Measurements from ENCODE around the gene DNER.

DNA sequence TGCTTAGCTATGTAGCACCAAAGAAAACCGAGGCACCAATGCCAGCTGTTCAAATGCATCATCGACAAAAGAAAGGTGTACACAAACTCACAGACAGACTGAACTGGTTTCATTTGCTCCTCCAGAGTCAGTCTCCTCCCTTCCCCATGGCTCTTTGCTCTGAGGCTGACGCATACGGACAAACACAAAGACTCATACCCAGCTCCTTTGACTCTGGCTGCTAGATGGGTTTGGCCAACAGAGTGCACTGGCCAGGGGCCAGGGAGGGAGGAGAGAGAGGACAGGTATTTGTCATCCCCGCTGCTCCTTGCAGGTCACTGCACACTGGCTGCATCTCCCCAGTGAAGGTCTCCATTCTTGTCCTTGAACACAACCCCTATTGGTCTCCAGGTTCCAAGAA lies 40.7 kb downstream of the DNER start:
- TF ChIP-seq, protein P1, sequence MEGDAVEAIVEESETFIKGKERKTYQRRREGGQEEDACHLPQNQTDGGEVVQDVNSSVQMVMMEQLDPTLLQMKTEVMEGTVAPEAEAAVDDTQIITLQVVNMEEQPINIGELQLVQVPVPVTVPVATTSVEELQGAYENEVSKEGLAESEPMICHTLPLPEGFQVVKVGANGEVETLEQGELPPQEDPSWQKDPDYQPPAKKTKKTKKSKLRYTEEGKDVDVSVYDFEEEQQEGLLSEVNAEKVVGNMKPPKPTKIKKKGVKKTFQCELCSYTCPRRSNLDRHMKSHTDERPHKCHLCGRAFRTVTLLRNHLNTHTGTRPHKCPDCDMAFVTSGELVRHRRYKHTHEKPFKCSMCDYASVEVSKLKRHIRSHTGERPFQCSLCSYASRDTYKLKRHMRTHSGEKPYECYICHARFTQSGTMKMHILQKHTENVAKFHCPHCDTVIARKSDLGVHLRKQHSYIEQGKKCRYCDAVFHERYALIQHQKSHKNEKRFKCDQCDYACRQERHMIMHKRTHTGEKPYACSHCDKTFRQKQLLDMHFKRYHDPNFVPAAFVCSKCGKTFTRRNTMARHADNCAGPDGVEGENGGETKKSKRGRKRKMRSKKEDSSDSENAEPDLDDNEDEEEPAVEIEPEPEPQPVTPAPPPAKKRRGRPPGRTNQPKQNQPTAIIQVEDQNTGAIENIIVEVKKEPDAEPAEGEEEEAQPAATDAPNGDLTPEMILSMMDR (IDR thresholded peaks at IDR 0.05): no peak
- no peak for TF ChIP-seq EZH2 (IDR thresholded peaks at IDR 0.05; ENCODE audit: borderline replicate concordance, insufficient read depth, low read depth, low read length, poor library complexity, severe bottlenecking)
